Tibial artery (tissue), 4 donors: ENCODE measurements around the gene STK26.

Source experiments
- DNase-seq, 2 donors: peaks; one replicate each; pipeline ENCODE4 v3.0.0-alpha.2; 2019
- H3K27ac ChIP-seq, 2 donors: fragments of 200-600 bp; sonication (generic) in 1 of 2; 1 replicate in 1 of 2; 2 replicates in 1 of 2; pipeline ENCODE4 v1.5.1; 2018 to 2019; ENCODE audit warnings: mild to moderate bottlenecking in 1 of 2
- H3K27me3 ChIP-seq, 2 donors: fragments of 200-600 bp; sonication (generic) in 1 of 2; one replicate each; pipeline versions ENCODE4 v1.5.1 to v1.6.0; 2016 to 2019
- H3K36me3 ChIP-seq, 3 donors: fragments of 200-600 bp; sonication (generic) in 2 of 3; one replicate each; pipeline ENCODE4 v1.5.1; 2016 to 2019; ENCODE audit warnings: mild to moderate bottlenecking in 2 of 3
- H3K4me1 ChIP-seq, 4 donors: fragments of 200-600 bp; sonication (generic) in 2 of 4; 1 replicate in 3 of 4; 2 replicates in 1 of 4; pipeline ENCODE4 v1.5.1; 2016 to 2019
- H3K4me3 ChIP-seq, 2 donors: fragments of 200-600 bp; sonication (generic) in 1 of 2; 1 replicate in 1 of 2; 2 replicates in 1 of 2; pipeline ENCODE4 v1.5.1; 2018 to 2019; ENCODE audit warnings: mild to moderate bottlenecking in 2 of 2
- H3K9me3 ChIP-seq, 3 donors: fragments of 200-600 bp; sonication (generic) in 1 of 3; one replicate each; pipeline ENCODE4 v1.5.1; 2016 to 2019
- CTCF ChIP-seq, 2 experiments: fragments of 200-600 bp in 1 of 2; fragments of 450-650 bp in 1 of 2; IDR thresholded peaks; one replicate each; pipeline ENCODE4 v1.5.1; 2017 to 2019; ENCODE audit warnings: antibody characterized with exemption in 2 of 2, mild to moderate bottlenecking in 1 of 2, moderate library complexity in 1 of 2
- intact Hi-C: fragments of 100-400 bp; cut with DNase I; formaldehyde crosslinking; loops from one replicate; pipeline ENCODE4 v1.15.0; 2023; ENCODE audit warnings: low total_unique reads

STK26 gene

GRCh38 chrX:132022967-132023895 lies at the start of gene STK26:
STK26 (plus strand) TSS chrX:132023302; CDS start chrX:132023618, 316 bp downstream.
- intact Hi-C loops = no loop called here
- DNase-seq = peak; percentile 58 to 85
- Histone ChIP-seq H3K4me1 (no peaks in the 10 kb centered on the region), H3K4me3 (peak within 1 kb of the TSS; percentile 70 to 83), H3K36me3 (no peaks in the 10 kb centered on the region), H3K9me3 (no peaks in the 10 kb centered on the region), H3K27me3 (no peaks in the 10 kb centered on the region), H3K27ac (peak within 1 kb of the TSS; percentile 75 to 77)
- TF ChIP-seq CTCF (IDR thresholded peaks at IDR 0.05) = no peak

GRCh38 chrX:131975851-131976250 lies 47.3 kb upstream of the STK26 start:
- intact Hi-C loops = no loop called here
- H3K4me1 ChIP-seq = no peaks in the 10 kb centered on the region

GRCh38 chrX:131977619-131978018 lies 45.5 kb upstream of the STK26 start:
- Histone ChIP-seq H3K27ac (no peak overlapping the region), H3K36me3 (no peaks in the 10 kb centered on the region)
- TF ChIP-seq CTCF (IDR thresholded peaks at IDR 0.05) = no peak

More at GRCh38 chrX:131975851-131976250, 47.3 kb upstream of the STK26 start:
- no peak for DNase-seq
- Histone ChIP-seq H3K9me3 (no peaks in the 10 kb centered on the region), H3K27me3 (no peaks in the 10 kb centered on the region), H3K4me3 (no peak overlapping the region), H3K36me3 (no peaks in the 10 kb centered on the region), H3K27ac (no peak overlapping the region)
- TF ChIP-seq CTCF (IDR thresholded peaks at IDR 0.05) = no peak

GRCh38 chrX:131979116-131979515 lies 44.0 kb upstream of the STK26 start:
- no peaks in the 10 kb centered on the region for H3K9me3 ChIP-seq
- H3K4me3 ChIP-seq = no peak overlapping the region
- no peak overlapping the region for H3K27ac ChIP-seq
- no peak for DNase-seq
- H3K4me1 ChIP-seq = no peaks in the 10 kb centered on the region
- no peak for TF ChIP-seq CTCF (IDR thresholded peaks at IDR 0.05)
- intact Hi-C loops = no loop called here
- H3K27me3 ChIP-seq = no peaks in the 10 kb centered on the region
- no peaks in the 10 kb centered on the region for H3K36me3 ChIP-seq

More at GRCh38 chrX:131977619-131978018, 45.5 kb upstream of the STK26 start:
- DNase-seq = no peak
- H3K9me3 ChIP-seq = no peaks in the 10 kb centered on the region
- no peaks in the 10 kb centered on the region for H3K4me1 ChIP-seq
- intact Hi-C loops = no loop called here
- H3K4me3 ChIP-seq = no peak overlapping the region
- no peaks in the 10 kb centered on the region for H3K27me3 ChIP-seq

- DNase-seq = no peak
- Histone ChIP-seq H3K36me3 (no peaks in the 10 kb centered on the region), H3K9me3 (no peaks in the 10 kb centered on the region), H3K4me3 (no peak overlapping the region), H3K27ac (no peak overlapping the region), H3K4me1 (no peaks in the 10 kb centered on the region), H3K27me3 (no peaks in the 10 kb centered on the region)
- no peak for TF ChIP-seq CTCF (IDR thresholded peaks at IDR 0.05)
- intact Hi-C loops = no loop called here
Observed at GRCh38 chrX:131985526-131986049, 37.5 kb upstream of the STK26 start.
